ENCODE data around the gene DUOXA2. TPM values are rescaled to one million over a fixed set of nuclear protein-coding genes. Genes with fewer than 3 reads are reported as not detected.

DUOXA2 gene
- total and polyA plus RNA-seq, 12 donors: not detected

GRCh38 chr15:45116006-45116481 is 1.9 kb downstream of the DUOXA2 start:
- Histone ChIP-seq H3K4me3 (no peak overlapping the region), H3K36me3 (no peaks in the 10 kb centered on the region), H3K4me1 (peaks cover 8 to 45% (median 22%) of the 10 kb centered on the region in 9 donors), H3K27ac (no peak overlapping the region), H3K27me3 (peaks cover 39 to 97% (median 85%) of the 10 kb centered on the region in 7 donors), H3K9me3 (no peaks in the 10 kb centered on the region)
- DNase-seq (no peak), ATAC-seq (no peak)
- 35 to 37% methylated on average over 19 of the region's 19 CpGs for WGBS, 2 donors
- TF ChIP-seq CTCF (IDR thresholded peaks at IDR 0.05): no peak
- intact Hi-C loops (cut with DNase I): loop anchor here in 4 of 10 donors (5.0 to 10.0 kb wide), 4 partner anchors 71 to 149 kb away; no protein-coding TSS in a partner anchor

GRCh38 chr15:45116482-45117307 is 2.6 kb downstream of the DUOXA2 start:
- ATAC-seq (peak in 4 of 8 donors; percentile 8 to 16 (median 13)), DNase-seq (no peak)
- H3K9me3 ChIP-seq: no peaks in the 10 kb centered on the region
- H3K36me3 ChIP-seq: no peaks in the 10 kb centered on the region
- 12 to 14% methylated on average over 65 of the region's 65 CpGs for WGBS, 2 donors
- H3K27ac ChIP-seq: no peak overlapping the region
- peaks cover 34 to 99% (median 86%) of the 10 kb centered on the region in 7 donors for H3K27me3 ChIP-seq
- peaks cover 8 to 45% (median 22%) of the 10 kb centered on the region in 9 donors for H3K4me1 ChIP-seq
- peak overlapping the region in 4 of 10 donors; percentile 3 to 16 (median 9) for H3K4me3 ChIP-seq
- no peak for TF ChIP-seq CTCF (IDR thresholded peaks at IDR 0.05)
- intact Hi-C loops (cut with DNase I): loop anchor here in 4 of 10 donors (5.0 to 10.0 kb wide), 4 partner anchors 72 to 149 kb away; no protein-coding TSS in a partner anchor

- intact Hi-C loops (cut with DNase I): loop anchor here in 4 of 10 donors (5.0 to 10.0 kb wide), 4 partner anchors 73 to 150 kb away; no protein-coding TSS in a partner anchor
- Histone ChIP-seq H3K36me3 (no peaks in the 10 kb centered on the region), H3K9me3 (no peaks in the 10 kb centered on the region), H3K4me3 (peak overlapping the region in 9 of 10 donors; percentile 3 to 44 (median 32)), H3K27ac (no peak overlapping the region), H3K27me3 (peaks cover 26 to 96% (median 86%) of the 10 kb centered on the region in 7 donors), H3K4me1 (peaks cover 8 to 41% (median 18%) of the 10 kb centered on the region in 9 donors)
- 34 to 35% methylated on average over 33 of the region's 33 CpGs for WGBS, 2 donors
- peak; percentile 8 to 45 (median 36) for ATAC-seq
- no peak for TF ChIP-seq CTCF (IDR thresholded peaks at IDR 0.05)
- DNase-seq: no peak
These were observed 3.4 kb downstream of the DUOXA2 start for GRCh38 chr15:45117308-45118130.

- Histone ChIP-seq H3K36me3 (no peaks in the 10 kb centered on the region), H3K27me3 (peaks cover 22 to 94% (median 80%) of the 10 kb centered on the region in 7 donors), H3K9me3 (no peaks in the 10 kb centered on the region), H3K4me1 (peaks cover 8 to 35% (median 15%) of the 10 kb centered on the region in 9 donors), H3K4me3 (peak overlapping the region in 8 of 10 donors; percentile 16 to 44 (median 34)), H3K27ac (no peak overlapping the region)
- DNase-seq (peak; percentile 81 to 89), ATAC-seq (peak; percentile 93 to 97 (median 96))
- WGBS, 2 donors: 0% methylated on average over 14 of the region's 14 CpGs
- intact Hi-C loops (cut with DNase I): loop anchor here in 4 of 10 donors (5.0 to 10.0 kb wide), 4 partner anchors 73 to 151 kb away; no protein-coding TSS in a partner anchor
- peak; percentile 90 to 100 (median 99) for TF ChIP-seq CTCF (IDR thresholded peaks at IDR 0.05)
These were observed 4.0 kb downstream of the DUOXA2 start for GRCh38 chr15:45118131-45118588.

Data from heart right ventricle (tissue), 16 donors.